ENCODE results near the gene TMTC2. TPM values are rescaled to one million over a fixed set of nuclear protein-coding genes. Genes with fewer than 3 reads are reported as not detected.

Gene TMTC2
- polyA plus RNA-seq, 6 donors from 2014 or later = 0.13 to 0.49 (median 0.17) TPM; not detected in 3

DNA sequence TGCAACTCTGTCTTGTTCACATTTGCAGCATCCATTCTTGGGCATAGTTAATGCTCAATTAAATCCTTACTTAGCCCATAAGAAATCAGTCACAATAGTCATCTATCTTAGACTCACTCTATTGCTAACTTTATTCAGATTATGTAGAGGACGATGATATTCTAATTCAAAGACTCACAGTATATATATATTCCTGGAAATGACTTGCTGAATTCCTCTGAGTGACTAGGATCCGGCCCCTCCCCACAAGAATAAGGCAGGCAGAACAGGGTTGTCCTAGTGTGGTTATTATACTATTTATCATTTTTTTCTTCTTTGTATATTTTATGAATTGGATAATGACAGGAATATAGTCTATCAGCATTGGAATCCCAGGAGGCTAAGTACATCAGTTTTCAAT is 275.1 kb downstream of the TMTC2 start:
- ATAC-seq (ENCODE audit: low read depth in 2 of 2) = no peak
- H3K4me3 Mint-ChIP-seq = no peak overlapping the region
- no peaks in the 10 kb centered on the region for H3K36me3 Mint-ChIP-seq
- no peak for DNase-seq
- H3K27ac Mint-ChIP-seq = no peak overlapping the region
- H3K4me1 Mint-ChIP-seq = no peaks in the 10 kb centered on the region
- peaks cover 0 to 8% (median 2%) of the 10 kb centered on the region in 7 donors for H3K9me3 Mint-ChIP-seq
- H3K27me3 Mint-ChIP-seq = no peaks in the 10 kb centered on the region

DNA sequence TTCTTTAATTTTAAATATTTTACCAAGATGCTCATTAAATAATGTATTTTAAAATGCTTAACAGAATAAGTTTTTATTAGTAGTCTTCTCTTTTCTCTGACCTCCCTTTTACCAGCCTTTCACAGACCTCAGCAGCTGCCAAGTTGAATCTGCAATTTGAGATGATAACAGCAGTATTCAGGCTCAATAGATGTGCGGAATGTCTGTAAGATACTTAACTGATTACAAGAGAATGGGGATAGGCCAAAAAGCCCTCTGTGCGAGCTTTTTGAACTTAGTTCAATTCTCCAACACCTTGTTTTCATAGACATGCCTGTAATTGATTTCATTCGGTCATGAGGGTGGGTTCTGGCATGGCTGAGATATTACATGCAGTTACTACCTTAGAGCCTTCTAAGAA is 277.2 kb downstream of the TMTC2 start:
- Mint-ChIP-seq H3K4me1 (no peaks in the 10 kb centered on the region), H3K27me3 (no peaks in the 10 kb centered on the region), H3K27ac (no peak overlapping the region), H3K4me3 (no peak overlapping the region), H3K9me3 (peaks cover 0 to 2% (median 0%) of the 10 kb centered on the region in 7 donors), H3K36me3 (no peaks in the 10 kb centered on the region)
- ATAC-seq (ENCODE audit: low read depth in 2 of 2) = no peak
- no peak for DNase-seq

DNA sequence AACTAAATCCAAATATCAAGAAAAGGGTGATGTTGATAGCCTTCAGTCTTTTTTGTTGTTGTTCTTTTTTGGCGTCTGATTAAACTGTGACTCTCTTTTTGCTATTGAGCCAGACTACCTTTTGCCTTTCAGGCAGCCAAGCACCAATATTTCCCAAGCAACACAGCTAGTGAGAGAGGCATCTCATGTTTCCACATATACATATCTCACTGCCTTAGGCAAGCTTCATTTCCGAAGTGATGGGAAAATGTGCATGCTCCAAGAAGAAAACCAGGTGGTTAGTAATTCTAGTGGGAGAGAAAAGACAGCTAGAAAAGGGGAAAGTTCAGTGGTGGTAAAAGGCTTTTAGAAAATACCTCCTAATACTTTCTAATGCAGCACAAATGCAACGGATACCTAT is 277.7 kb downstream of the TMTC2 start:
- ATAC-seq (ENCODE audit: low read depth in 2 of 2) = no peak
- DNase-seq = no peak
- H3K4me1 Mint-ChIP-seq = no peaks in the 10 kb centered on the region
- H3K27me3 Mint-ChIP-seq = no peaks in the 10 kb centered on the region
- no peak overlapping the region for H3K27ac Mint-ChIP-seq
- H3K36me3 Mint-ChIP-seq = no peaks in the 10 kb centered on the region
- H3K4me3 Mint-ChIP-seq = no peak overlapping the region
- peaks cover 0 to 2% (median 0%) of the 10 kb centered on the region in 7 donors for H3K9me3 Mint-ChIP-seq

DNA sequence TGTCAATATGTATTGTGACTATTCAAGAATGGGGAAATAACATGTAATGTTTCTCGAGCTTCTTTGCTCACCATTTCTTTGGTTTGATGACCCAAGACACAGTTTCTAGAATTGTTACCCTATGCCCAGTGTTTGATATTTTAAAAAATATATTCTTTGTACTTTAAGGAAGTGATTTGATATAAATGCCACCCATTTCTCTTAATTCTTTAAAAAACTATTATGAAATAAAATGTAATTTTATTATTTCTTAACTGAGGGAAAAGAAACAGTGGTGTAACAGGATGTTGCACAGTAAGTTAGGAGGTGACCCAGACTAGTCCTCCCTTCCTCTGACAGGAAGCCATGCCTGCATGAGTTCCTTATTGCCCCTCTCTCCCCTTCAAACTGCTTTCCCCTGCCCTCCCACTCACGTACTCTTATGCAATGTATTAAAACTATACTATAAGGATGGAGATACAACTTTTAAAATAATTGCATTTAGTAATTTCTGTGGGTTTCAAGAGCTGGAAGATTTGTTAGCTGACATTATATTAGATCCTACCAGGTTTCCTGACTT is 279.4 kb downstream of the TMTC2 start:
- no peak for ATAC-seq (ENCODE audit: low read depth in 2 of 2)
- no peak for DNase-seq
- H3K27ac Mint-ChIP-seq = no peak overlapping the region
- H3K9me3 Mint-ChIP-seq = peaks cover 0 to 2% (median 0%) of the 10 kb centered on the region in 7 donors
- no peaks in the 10 kb centered on the region for H3K36me3 Mint-ChIP-seq
- no peaks in the 10 kb centered on the region for H3K27me3 Mint-ChIP-seq
- no peak overlapping the region for H3K4me3 Mint-ChIP-seq
- no peaks in the 10 kb centered on the region for H3K4me1 Mint-ChIP-seq

DNA sequence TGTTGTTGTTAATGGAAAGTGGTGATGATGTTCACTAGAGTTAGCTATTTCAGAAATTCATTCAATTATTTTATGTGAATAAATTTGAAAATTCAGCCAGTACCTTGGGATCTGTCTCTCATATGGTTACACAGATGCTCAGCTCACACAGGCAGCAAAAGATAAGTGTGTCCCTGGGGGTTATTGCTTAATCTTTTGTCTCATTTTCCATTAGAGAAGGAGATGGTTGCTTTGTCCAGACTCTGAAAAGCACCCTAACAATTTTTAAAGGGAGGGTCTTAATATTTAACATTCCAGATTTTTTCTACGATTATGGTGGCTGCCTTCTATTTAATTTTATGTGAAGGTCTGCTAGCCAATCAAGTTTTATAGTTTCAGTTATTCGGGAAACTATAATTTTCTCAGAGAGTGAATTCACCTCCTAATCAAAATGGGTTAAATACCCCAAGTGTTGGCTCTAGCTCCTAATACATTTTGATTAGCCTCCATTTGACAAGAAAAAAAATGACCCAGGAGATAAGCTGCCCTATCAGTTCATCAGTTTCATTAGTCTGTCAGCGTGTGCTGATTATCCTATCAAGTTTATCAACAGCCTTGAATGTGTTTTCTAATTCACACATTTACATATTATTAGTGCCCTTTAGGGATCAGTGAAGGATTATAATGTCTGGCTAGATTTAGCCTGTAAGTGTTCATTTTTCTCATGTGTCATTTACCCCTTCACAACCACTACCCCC is 282.1 kb downstream of the TMTC2 start:
- Mint-ChIP-seq H3K4me1 (no peaks in the 10 kb centered on the region), H3K9me3 (peaks cover 0 to 2% (median 0%) of the 10 kb centered on the region in 7 donors), H3K4me3 (no peak overlapping the region), H3K27me3 (no peaks in the 10 kb centered on the region), H3K36me3 (no peaks in the 10 kb centered on the region), H3K27ac (peak overlapping the region in 1 of 6 donors; percentile 28)
- DNase-seq = no peak
- ATAC-seq (ENCODE audit: low read depth in 2 of 2) = no peak

DNA sequence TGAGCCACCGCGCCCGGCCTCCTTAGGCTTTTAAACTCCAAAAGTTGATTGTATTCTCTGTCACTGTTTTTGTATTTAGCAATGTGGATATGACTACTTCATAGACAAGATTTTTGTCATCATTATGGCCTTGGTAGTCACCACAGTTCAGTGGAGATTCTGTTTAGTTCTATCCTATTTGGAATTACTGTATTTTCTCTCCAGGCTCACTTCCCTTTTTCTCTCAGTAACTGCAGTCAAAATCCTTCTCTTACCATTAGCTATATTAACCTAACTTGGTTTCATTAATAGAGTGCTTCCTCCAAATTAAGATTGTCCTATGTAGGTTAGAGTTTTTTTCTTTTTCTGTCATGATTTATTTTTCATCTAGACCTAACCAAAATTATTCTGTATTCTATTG is 283.9 kb downstream of the TMTC2 start:
- no peak for ATAC-seq (ENCODE audit: low read depth in 2 of 2)
- Mint-ChIP-seq H3K9me3 (peaks cover 0 to 2% (median 0%) of the 10 kb centered on the region in 7 donors), H3K4me3 (no peak overlapping the region), H3K27me3 (no peaks in the 10 kb centered on the region), H3K36me3 (no peaks in the 10 kb centered on the region), H3K27ac (peak overlapping the region in 1 of 6 donors; percentile 25), H3K4me1 (no peaks in the 10 kb centered on the region)
- DNase-seq = no peak

DNA sequence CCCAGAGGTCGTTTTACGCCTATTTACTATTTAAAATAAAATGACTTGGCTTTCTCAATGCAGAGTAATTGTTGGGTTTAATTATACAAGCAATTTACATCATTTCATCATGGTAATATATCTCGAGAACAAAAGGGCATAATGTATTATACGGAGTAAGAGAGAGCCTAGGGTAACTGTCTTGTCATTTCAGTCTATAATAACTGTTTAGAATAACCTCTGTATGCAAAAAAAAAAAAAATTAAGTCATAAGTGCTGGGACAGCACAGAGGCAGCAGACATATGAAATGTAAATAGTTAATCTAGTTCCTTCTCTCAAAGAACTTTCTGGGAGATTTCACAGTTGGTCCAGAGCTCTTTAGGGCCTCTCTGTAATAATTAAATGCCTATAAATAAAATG is 284.9 kb downstream of the TMTC2 start:
- no peaks in the 10 kb centered on the region for H3K4me1 Mint-ChIP-seq
- ATAC-seq (ENCODE audit: low read depth in 2 of 2) (no peak), DNase-seq (no peak)
- peaks cover 0 to 1% (median 0%) of the 10 kb centered on the region in 7 donors for H3K9me3 Mint-ChIP-seq
- H3K4me3 Mint-ChIP-seq = no peak overlapping the region
- no peaks in the 10 kb centered on the region for H3K36me3 Mint-ChIP-seq
- no peak overlapping the region for H3K27ac Mint-ChIP-seq
- H3K27me3 Mint-ChIP-seq = no peaks in the 10 kb centered on the region

DNA sequence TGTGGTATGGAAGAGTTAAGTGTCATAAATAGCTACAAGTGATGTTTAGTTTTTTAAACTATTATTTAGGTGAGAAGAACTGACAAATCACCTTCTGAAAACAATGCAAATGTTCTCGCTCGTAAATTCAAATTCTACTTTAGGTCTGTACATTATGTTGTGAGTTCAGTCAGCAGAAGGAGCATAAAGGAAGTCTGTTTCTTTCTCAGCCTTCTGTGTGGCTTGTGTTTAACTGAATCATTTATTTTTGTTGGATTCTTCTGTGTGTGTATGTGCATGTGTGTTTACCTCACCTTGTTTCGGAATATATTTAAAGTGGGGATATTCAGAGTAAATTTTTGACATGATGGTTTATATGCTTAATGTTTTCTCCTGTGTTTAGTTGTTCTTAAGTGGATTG is 285.9 kb downstream of the TMTC2 start:
- no peak for ATAC-seq (ENCODE audit: low read depth in 2 of 2)
- no peak overlapping the region for H3K27ac Mint-ChIP-seq
- DNase-seq = no peak
- peaks cover 0 to 1% (median 0%) of the 10 kb centered on the region in 7 donors for H3K9me3 Mint-ChIP-seq
- no peaks in the 10 kb centered on the region for H3K4me1 Mint-ChIP-seq
- H3K36me3 Mint-ChIP-seq = no peaks in the 10 kb centered on the region
- no peak overlapping the region for H3K4me3 Mint-ChIP-seq
- H3K27me3 Mint-ChIP-seq = no peaks in the 10 kb centered on the region

DNA sequence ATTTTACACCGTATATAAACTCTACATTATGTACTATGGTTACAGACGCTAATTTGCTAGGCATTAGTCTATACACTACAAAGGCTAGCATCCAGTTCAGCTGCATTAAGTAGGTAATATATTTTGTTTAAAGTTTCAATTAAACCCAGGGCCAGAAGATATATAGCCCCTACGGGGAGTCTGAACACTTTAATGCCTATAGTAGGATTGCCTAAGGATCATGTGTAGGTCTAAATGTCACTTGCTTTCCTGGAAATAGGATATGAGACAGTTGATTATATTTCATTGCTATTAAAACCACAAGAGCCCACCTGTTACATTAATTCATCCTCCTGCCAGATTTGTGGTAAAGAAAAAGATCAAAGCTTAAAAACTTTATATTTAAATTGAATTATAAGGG is 286.9 kb downstream of the TMTC2 start:
- Mint-ChIP-seq H3K4me3 (no peak overlapping the region), H3K27ac (no peak overlapping the region), H3K4me1 (no peaks in the 10 kb centered on the region), H3K9me3 (peaks cover 0 to 1% (median 0%) of the 10 kb centered on the region in 7 donors), H3K27me3 (no peaks in the 10 kb centered on the region), H3K36me3 (no peaks in the 10 kb centered on the region)
- DNase-seq (no peak), ATAC-seq (ENCODE audit: low read depth in 2 of 2) (no peak)

DNA sequence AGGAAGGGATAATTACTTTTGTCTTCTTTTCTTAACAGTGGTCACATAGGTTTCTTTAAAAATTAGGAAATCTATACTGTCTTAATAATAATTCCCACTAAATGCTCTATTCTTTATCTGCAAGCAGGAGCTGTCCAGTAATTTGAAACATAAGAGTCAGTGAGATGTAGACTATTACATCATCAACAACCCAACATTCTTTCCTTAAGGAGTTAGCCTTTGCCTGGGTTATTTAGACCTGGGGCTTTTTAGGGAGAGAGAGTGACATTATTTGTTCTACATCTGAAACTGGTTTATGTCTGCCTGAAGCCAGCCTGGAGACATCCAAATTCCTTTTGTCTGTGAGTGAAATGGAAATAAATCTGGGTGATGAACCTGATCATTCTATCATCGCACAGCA is 294.4 kb downstream of the TMTC2 start:
- Mint-ChIP-seq H3K4me1 (no peaks in the 10 kb centered on the region), H3K27ac (no peak overlapping the region)
- no peak for ATAC-seq (ENCODE audit: low read depth in 2 of 2)

DNA sequence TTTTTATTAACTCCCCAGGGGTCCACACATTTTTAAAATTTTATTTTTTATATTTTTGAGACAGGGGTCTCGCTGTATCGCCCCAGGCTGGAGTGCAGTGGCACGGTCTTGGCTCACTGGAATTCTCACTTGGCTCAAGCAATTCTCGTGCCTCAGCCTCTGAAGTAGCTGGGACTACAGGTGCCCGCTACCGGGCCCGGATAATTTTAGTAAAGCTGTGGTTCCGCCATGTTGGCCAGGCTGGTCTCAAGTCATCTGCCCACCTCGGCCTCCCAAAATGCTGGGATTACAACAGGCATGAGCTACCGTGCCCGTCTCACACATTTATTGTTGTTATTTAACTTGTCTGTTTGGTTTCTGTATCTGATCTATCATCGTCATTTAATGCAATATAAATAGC is 307.4 kb downstream of the TMTC2 start:
- H3K27me3 Mint-ChIP-seq = no peaks in the 10 kb centered on the region
- no peaks in the 10 kb centered on the region for H3K36me3 Mint-ChIP-seq
- H3K4me1 Mint-ChIP-seq = peaks cover 0 to under 1% (median 0%) of the 10 kb centered on the region in 3 donors
- no peak for ATAC-seq (ENCODE audit: low read depth in 2 of 2)
- DNase-seq = no peak
- no peak overlapping the region for H3K4me3 Mint-ChIP-seq
- no peak overlapping the region for H3K27ac Mint-ChIP-seq
- H3K9me3 Mint-ChIP-seq = no peaks in the 10 kb centered on the region

More for the DNA sequence above, 294.4 kb downstream of the TMTC2 start:
- Mint-ChIP-seq H3K9me3 (no peaks in the 10 kb centered on the region), H3K36me3 (no peaks in the 10 kb centered on the region), H3K4me3 (no peak overlapping the region), H3K27me3 (no peaks in the 10 kb centered on the region)
- no peak for DNase-seq

DNA sequence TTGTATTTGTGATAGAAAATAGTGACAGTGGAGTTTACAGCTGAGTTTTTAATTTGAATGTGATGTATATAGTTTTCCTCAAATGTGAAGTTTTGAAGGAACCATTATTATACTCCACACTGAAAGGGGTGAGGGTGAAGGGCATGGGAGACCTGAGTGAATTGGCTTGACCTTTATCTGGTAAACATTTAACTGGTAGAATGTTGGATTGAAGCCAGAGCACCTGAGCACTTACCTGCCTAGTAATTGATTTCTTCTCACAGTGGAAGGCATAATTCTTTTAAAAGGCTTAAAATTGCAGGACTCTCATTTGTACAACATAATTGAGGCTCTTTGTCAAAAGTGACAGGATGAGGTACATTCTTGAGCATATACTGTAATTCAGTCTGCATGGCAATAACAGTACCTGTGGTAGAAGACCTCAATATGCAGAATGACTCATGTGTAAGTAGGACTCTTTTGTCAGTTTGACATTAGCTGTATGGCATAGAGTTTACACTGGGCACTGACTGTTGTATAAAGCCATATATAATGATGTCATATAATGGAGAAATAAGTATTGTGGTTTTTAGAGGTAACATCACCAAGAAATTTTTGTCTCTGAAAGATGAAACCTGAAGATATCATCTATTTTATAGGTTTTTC is 309.6 kb downstream of the TMTC2 start:
- peaks cover 0 to 3% of the 10 kb centered on the region in 2 donors for H3K36me3 Mint-ChIP-seq
- ATAC-seq (ENCODE audit: low read depth in 2 of 2) (no peak), DNase-seq (no peak)
- H3K4me1 Mint-ChIP-seq = no peaks in the 10 kb centered on the region
- H3K9me3 Mint-ChIP-seq = peaks cover 0 to 5% (median 2%) of the 10 kb centered on the region in 7 donors
- H3K27ac Mint-ChIP-seq = no peak overlapping the region
- H3K27me3 Mint-ChIP-seq = no peaks in the 10 kb centered on the region
- no peak overlapping the region for H3K4me3 Mint-ChIP-seq

DNA sequence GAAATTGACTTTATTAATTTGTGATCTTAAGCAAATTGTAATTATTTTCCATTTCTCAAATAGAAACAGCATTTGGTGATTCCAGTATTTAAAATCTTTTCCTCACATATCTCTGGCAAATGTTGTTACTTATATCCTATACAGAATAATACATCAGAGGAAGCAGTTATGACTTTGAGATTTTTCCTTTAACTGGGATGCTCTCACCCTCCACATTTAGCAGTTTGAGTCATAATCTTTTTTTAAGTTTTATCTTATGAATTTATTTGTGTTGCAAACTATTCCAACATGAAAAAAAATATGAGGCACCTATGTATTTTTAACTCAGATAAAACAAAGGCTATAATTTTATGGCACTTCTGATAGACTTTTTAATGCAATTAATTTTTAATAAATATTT is 311.8 kb downstream of the TMTC2 start:
- no peak for DNase-seq

DNA sequence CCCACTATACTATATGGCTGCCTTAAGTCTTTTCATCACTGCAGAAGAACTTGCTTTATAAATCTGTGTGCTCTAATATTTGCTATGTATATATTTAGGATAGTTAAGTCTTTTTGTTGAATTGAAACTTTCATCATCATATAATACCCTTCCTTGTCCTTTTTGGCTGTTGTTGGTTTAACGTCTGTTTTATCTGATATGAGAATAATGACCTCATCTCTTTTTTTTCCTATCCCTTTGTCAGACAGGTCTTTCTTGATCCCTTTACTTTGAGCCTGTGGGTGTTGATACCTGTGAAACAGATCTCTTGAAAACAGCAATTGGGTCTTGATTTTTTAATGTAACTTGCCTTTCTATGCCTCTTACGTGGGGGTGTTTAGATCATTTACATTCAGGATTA is 316.3 kb downstream of the TMTC2 start:
- H3K36me3 Mint-ChIP-seq = peaks cover 3 to 8% of the 10 kb centered on the region in 2 donors
- H3K9me3 Mint-ChIP-seq = peaks cover 4 to 13% (median 8%) of the 10 kb centered on the region in 7 donors
- DNase-seq (no peak), ATAC-seq (ENCODE audit: low read depth in 2 of 2) (no peak)
- H3K4me3 Mint-ChIP-seq = no peak overlapping the region
- no peaks in the 10 kb centered on the region for H3K27me3 Mint-ChIP-seq
- H3K4me1 Mint-ChIP-seq = no peaks in the 10 kb centered on the region
- no peak overlapping the region for H3K27ac Mint-ChIP-seq

More for the DNA sequence above, 311.8 kb downstream of the TMTC2 start:
- Mint-ChIP-seq H3K27me3 (no peaks in the 10 kb centered on the region), H3K4me3 (no peak overlapping the region), H3K27ac (no peak overlapping the region), H3K4me1 (no peaks in the 10 kb centered on the region), H3K36me3 (peaks cover 0 to 8% of the 10 kb centered on the region in 2 donors), H3K9me3 (peaks cover 0 to 9% (median 2%) of the 10 kb centered on the region in 7 donors)
- ATAC-seq (ENCODE audit: low read depth in 2 of 2) = no peak
